Ovary (tissue), 9 donors: ENCODE measurements around the gene LNPEP. TPM values are rescaled to one million over a fixed set of nuclear protein-coding genes. Genes with fewer than 3 reads are reported as not detected.

Source experiments
- DNase-seq, 5 donors: peaks; one replicate each; pipeline ENCODE4 v3.0.0-alpha.2; 2019 to 2020
- H3K27ac ChIP-seq, 2 donors: fragments of 200-600 bp; one replicate each; pipeline versions ENCODE4 v1.5.1 to v1.8.0; 2019 to 2022
- H3K27me3 ChIP-seq: fragments of 200-600 bp; one replicate; pipeline ENCODE4 v1.8.0; 2022
- H3K36me3 ChIP-seq: fragments of 200-600 bp; sonication (generic); one replicate; pipeline ENCODE4 v1.5.1; 2019
- H3K4me1 ChIP-seq: one replicate; pipeline ENCODE4 v1.8.1; 2013; ENCODE audit warnings: mild to moderate bottlenecking, moderate library complexity; ENCODE audit not compliant: insufficient read depth
- H3K4me3 ChIP-seq: fragments of 200-600 bp; sonication (generic); one replicate; pipeline ENCODE4 v1.5.1; 2017
- H3K9me3 ChIP-seq, 2 donors: fragments of 200-600 bp in 1 of 2; sonication (generic) in 1 of 2; one replicate each; pipeline versions ENCODE4 v1.5.1 to v1.8.1; 2013 to 2019; ENCODE audit warnings: mild to moderate bottlenecking in 1 of 2, moderate library complexity in 1 of 2
- CTCF ChIP-seq, 3 donors: fragments of 450-650 bp in 2 of 3; fragments of 200-600 bp in 1 of 3; IDR thresholded peaks; one replicate each; pipeline versions ENCODE4 v1.5.1 to v1.8.0; 2016 to 2022; ENCODE audit warnings: antibody characterized with exemption in 3 of 3, mild to moderate bottlenecking in 1 of 3
- EP300 ChIP-seq: sonication (generic); formaldehyde crosslinking; IDR thresholded peaks from one replicate; pipeline ENCODE4 v1.6.1; 2017; ENCODE audit warnings: antibody characterized with exemption
- POLR2A ChIP-seq: fragments of 450-650 bp; IDR thresholded peaks from one replicate; pipeline ENCODE4 v1.6.1; 2017; ENCODE audit warnings: antibody characterized with exemption, mild to moderate bottlenecking, moderate library complexity
- WGBS, 3 donors: extraction: QIAGEN DNeasy Blood & Tissue Kit in 1 of 3; methylation state at CpG; one replicate each; pipeline versions ENCODE4 v1.1.5 to v1.1.7; 2013 to 2017; 5-methylcytosine and 5-hydroxymethylcytosine counted together
- intact Hi-C, 4 donors: fragments of 100-400 bp; cut with DNase I; formaldehyde crosslinking; loops; one replicate each; pipeline versions ENCODE4 v1.11.0 to v1.15.1; 2022 to 2023
- polyA plus RNA-seq, 2 donors: library from polyadenylated mRNA; stranded (reverse); fragments of 200-250 nt in 1 of 2; fragments of 350-450 nt in 1 of 2; fragmentation: Illumina TruSeq in 1 of 2; extraction: RNeasy Lipid Tissue Mini Kit (QIAGEN cat#74804) in 1 of 2; gene quantifications; one replicate each; pipeline ENCODE4 v1.2.3, GENCODE V29; 2013 to 2014
- total RNA-seq, 7 donors: library from RNA; depleted of rRNA in 2 of 7; stranded (reverse); fragments of >200 nt in 2 of 7; fragmentation: NEBNext Ultra II Directional in 3 of 7; extraction: Animal tissue kit (Norgen Biotek cat#: 25700) in 3 of 7; gene quantifications; one replicate each; pipeline versions ENCODE4 v1.1.0 to v1.2.4, GENCODE V29; 2016 to 2023
- donor health status: DM: no; HTN: no; CAD: no; lungs with moderate emphysema.
- donor health status: DM: no; HTN: no; CAD: no.
- donor health status: Bipolar disorder and iron deficiency.
- donor health status: DM: yes; HTN: yes; CAD: no.
- donor health status: DM: no; HTN: no; CAD: no.
- donor health status: DM: yes; HTN: yes; CAD: no.

LNPEP gene
- total and polyA plus RNA-seq, 9 donors: 7.6 to 45.5 (median 32.3) TPM

- Histone ChIP-seq H3K27me3 (no peaks in the 10 kb centered on the region), H3K4me1 (no peaks in the 10 kb centered on the region), H3K4me3 (no peak overlapping the region), H3K27ac (no peak overlapping the region), H3K36me3 (no peaks in the 10 kb centered on the region), H3K9me3 (no peaks in the 10 kb centered on the region)
- intact Hi-C loops: no loop called here
- 40 to 48% (median 43%) methylated on average over 4 of the region's 4 CpGs for WGBS, 3 donors
- no peak for DNase-seq
- no peak for TF ChIP-seq POLR2A
- no peak for TF ChIP-seq EP300
- no peak for TF ChIP-seq CTCF (IDR thresholded peaks at IDR 0.05)
These were observed 131.5 kb downstream of the LNPEP start for GRCh38 chr5:97067296-97067850.

- H3K36me3 ChIP-seq: no peaks in the 10 kb centered on the region
- DNase-seq: no peak
- H3K4me1 ChIP-seq: no peaks in the 10 kb centered on the region
- no peaks in the 10 kb centered on the region for H3K27me3 ChIP-seq
- intact Hi-C loops: no loop called here
- no peak overlapping the region for H3K27ac ChIP-seq
- no peak overlapping the region for H3K4me3 ChIP-seq
- no peaks in the 10 kb centered on the region for H3K9me3 ChIP-seq
- no peak for TF ChIP-seq POLR2A
- TF ChIP-seq EP300: no peak
- TF ChIP-seq CTCF (IDR thresholded peaks at IDR 0.05): no peak
These were observed 134.4 kb downstream of the LNPEP start for GRCh38 chr5:97070234-97070633.

- Histone ChIP-seq H3K27ac (no peak overlapping the region), H3K9me3 (no peaks in the 10 kb centered on the region), H3K27me3 (no peaks in the 10 kb centered on the region), H3K36me3 (no peaks in the 10 kb centered on the region), H3K4me3 (no peak overlapping the region), H3K4me1 (no peaks in the 10 kb centered on the region)
- intact Hi-C loops: no loop called here
- WGBS, 3 donors: 26 to 49% (median 40%) methylated on average over 8 of the region's 8 CpGs
- TF ChIP-seq CTCF (IDR thresholded peaks at IDR 0.05) (no peak), POLR2A (no peak), EP300 (no peak)
- DNase-seq: peak in 2 of 5 donors; percentile 11 to 48
These were observed 135.2 kb downstream of the LNPEP start for GRCh38 chr5:97071101-97071500.

- Histone ChIP-seq H3K36me3 (no peaks in the 10 kb centered on the region), H3K27me3 (no peaks in the 10 kb centered on the region), H3K27ac (no peak overlapping the region), H3K4me3 (no peak overlapping the region), H3K4me1 (no peaks in the 10 kb centered on the region), H3K9me3 (no peaks in the 10 kb centered on the region)
- DNase-seq: no peak
- 78 to 85% (median 81%) methylated on average over 4 of the region's 4 CpGs for WGBS, 3 donors
- TF ChIP-seq EP300 (no peak), CTCF (IDR thresholded peaks at IDR 0.05) (no peak), POLR2A (no peak)
- intact Hi-C loops: no loop called here
These were observed 136.1 kb downstream of the LNPEP start for GRCh38 chr5:97071993-97072392.
